GM19328 (cell line): ENCODE measurements around the gene ARL6IP1.
A peak's percentile ranks its signal among the peaks of the same experiment; 100 is the strongest.

Experiments
- ATAC-seq: cut with Tn5 transposase; IDR thresholded peaks from one replicate; pipeline ENCODE4 v1.9.1; 2021; ENCODE audit warnings: mild to moderate bottlenecking, moderate library complexity; ENCODE audit not compliant: unreplicated experiment

Gene ARL6IP1

DNA sequence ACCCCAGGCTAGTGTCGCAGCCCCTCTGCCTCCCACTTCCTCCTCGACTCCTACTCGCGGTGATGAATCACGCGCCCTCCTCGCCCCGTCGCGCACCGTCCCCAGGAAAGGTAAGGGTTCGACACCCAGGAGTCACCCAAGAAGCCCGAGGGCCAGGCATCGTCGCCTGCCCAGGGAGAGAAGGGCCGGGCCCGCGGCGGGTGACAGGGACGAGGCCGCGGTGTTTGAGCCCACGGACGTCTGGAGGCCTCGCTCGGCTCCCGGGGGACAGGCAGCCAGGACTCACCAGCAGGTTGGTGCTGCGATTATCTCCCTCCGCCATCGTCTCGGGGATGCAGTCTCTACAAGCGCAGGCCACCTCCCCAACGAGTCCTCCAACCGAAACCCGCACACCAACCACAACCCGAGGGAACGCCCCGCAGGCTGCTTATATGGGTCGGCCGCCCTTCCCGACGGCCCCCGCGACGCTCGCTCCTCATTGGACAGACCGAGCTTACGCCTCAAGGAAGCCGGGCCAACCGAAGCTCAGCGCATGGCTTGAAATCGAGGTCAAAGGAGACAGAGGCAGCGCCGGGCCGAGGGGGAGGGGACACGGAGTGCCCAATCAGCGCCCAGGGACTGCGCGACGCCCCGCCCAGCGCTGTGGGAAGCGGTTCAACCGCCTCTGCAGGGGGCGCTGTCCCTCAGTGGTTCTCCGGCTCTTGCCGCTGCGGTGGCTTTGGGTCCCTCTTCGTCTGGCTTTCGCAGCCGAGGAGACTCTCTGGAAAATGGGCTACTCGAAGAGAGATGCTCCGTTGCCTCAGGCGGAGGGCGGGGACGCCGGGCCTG lies at the start of gene ARL6IP1:
Gene ARL6IP1 (minus strand): TSS at position 405 of the 828 bp plus-strand sequence. CDS start 83 bp downstream, at position 322.
- peak; percentile 93 for ATAC-seq

DNA sequence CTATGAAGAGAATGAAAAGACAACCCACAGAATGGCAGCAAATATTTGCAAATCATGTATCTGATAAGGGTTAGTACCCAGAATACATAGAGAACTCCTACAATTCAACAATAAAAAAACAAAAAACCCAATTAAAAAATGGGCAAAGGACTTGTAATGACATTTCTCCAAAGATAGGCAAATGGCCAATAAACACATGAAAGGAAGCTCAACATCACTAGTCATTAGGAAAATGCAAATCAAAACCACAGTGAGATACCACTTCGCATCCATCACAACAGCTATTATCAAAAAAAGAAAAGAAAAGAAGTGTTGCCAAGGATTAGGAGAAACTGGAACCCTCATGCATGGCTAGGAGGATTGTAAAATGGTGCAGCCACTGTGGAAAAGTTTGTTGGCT lies 45.1 kb upstream of the ARL6IP1 start:
- ATAC-seq = no peak

DNA sequence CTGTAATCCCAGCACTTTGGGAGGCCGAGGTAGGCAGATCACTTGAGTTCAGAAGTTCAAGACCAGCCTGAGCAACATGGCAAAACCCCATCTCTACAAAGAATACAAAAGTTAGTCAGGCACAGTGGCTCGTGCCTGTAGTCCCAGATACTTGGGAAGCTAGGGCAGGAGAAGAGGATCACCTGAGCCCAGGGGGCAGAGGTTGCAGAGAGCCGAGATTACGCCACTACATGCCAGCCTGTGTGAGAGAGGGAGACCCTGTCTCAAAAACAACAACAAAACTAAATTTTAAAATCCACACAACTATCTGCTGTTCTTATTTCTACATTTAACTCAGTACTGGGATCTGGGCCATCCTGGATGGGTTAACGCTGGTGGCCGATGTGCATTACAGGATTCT lies 41.2 kb upstream of the ARL6IP1 start:
- no peak for ATAC-seq

DNA sequence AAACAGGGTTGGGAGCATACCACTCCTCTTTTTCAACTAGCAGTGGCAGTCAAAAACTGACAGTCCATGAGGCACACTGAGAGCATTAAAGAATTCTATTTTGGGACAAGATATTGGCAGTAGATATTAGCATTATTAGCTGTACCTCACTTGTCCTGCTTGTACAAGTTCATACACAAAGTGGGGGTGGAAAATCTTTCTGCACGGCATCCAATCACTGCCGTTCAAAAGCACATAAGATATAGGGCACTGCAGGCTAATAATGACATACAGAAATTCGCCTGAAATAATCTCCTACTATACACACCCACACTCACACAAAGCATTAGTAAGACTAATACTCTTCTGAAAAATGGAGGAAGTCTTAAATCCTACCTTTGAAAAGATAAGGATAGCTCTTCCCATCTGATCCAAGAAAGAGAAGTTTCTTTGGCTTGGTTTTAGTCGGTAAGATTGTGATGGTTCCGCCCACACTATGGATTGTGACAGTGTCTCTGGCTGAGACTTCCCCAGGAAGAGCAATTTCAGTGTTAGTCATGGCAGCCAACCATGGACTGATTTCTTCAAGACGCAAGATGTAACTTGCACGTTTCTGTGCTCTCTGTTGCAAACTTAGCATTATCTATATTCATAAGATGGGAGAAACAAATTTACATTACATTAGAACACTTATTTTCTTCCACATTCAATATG lies 40.6 kb upstream of the ARL6IP1 start:
- no peak for ATAC-seq

DNA sequence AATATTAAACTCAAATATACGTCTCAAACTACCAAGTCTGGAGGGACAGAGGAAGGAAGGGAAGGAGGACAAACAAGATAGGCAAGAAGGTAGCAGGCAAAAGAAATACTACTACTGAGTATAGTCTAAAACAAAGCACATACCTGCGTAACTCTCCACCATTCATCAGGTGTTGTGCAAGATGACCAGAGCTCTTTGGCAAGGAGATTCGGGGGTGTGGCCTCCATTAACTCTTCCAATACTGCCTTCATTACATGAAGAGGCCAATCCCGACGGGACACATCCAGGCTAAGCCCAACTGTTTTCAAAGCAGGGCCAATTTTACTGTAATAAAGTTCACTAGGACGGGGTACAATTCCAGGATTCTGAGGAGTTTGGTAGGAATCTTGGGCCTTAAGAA lies 38.2 kb upstream of the ARL6IP1 start:
- ATAC-seq = no peak

DNA sequence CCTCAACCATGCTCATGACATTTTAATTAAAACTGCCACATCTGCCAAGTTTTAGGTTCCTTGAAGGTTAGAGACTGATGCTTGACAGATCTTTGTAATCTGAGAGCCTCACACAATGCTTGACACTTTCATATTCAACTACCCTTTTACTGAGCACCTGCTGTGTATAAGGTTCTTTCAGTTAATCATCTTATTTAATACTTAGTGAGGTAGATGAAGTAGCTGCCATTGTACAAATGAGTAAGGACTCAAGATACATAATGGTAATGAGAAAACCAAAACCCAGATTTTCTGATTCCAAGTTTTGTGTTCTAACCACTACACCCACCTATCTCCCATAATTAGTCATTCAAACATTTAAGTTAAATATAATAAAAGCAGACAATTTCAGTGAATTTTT lies 35.4 kb upstream of the ARL6IP1 start:
- ATAC-seq = no peak

DNA sequence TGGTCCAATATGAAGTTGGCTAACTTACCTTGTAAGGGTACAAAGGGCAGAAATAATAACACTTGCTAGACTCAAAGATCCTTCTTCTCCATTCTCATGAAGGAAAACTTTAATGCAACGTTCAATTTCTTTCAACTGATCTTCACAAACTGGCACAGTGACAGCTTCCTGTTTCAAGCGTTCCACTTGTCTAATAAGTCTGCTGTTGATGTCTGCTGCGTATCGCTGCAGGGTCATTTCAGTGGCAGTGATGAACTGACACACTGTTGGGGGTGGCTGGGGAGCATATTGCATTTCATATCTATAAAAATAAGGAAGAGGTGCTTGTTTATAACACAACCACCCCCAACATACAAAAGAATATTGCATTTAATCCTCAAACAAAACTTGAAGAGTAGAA lies 33.5 kb upstream of the ARL6IP1 start:
- ATAC-seq = no peak

DNA sequence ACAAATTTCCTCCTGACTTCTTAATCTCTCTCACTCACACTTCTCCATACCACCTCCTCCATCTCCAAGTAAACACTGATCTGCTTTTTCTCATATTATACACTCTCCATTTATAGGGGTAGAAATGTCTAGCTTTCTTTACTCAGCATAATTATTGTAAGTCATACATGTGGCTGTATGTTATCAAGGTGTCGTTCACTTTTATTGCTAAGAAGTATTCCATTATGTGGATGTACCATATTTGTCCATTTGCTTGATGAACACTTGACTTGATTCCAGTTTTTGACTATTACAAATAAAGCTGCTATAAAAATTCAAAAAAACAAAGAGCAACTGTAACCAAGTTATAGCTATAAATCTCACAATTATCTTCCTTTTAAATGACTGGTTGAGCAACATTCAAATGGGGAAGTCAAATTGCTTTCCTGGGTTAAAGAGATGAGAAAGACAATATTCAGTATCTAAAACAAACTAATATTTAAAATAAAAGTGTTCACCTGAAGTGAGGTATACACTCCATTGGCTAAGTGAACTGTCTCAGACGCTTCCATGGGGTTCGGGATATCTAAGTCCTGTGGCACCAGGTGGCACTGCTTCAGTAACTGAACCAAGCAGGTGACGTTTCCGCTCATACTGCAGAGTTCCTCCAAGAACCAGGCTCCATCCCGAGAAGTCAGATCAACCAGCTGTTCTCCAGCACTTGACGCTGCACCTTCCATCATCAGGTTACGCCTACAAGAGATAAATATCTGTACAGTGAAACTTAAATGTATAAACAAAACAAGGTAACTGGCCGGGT lies 32.6 kb upstream of the ARL6IP1 start:
- no peak for ATAC-seq

DNA sequence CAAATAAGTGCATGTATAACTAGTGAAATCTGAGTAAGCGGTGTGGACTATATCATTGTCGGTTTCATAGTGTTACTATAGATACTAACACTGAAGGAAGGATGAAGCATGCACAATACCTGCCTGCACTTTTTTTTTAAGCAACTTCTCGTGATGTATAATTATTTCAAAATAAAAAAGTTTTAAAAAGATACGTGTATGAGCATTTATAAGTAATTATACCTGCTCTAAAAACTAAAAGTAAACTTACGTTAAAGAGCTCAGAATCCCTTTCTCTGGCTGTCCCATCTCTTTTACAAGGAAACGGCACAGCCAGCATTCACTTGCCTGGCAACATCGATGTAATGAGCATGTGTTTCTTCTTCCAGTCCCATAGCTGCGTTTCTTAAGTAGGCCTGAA lies 31.3 kb upstream of the ARL6IP1 start:
- ATAC-seq = no peak

DNA sequence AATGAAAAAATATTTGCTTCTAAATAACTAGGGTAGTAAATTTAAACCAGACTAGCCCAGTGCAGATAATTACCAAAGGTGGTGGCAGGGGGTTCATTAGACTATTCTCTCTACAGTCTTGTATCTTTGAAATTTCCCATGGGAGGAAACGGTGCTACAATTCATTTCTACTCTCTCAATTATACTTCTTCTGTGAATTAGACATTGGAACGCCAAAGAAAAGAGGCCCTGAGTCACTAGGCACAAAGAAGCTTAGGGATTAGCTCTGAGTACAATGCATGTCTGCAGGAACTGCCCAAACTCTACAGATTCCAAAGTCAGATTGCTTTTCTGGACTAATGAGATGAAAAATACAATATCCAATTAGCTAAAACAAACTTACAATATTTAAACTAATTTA lies 30.7 kb upstream of the ARL6IP1 start:
- no peak for ATAC-seq

DNA sequence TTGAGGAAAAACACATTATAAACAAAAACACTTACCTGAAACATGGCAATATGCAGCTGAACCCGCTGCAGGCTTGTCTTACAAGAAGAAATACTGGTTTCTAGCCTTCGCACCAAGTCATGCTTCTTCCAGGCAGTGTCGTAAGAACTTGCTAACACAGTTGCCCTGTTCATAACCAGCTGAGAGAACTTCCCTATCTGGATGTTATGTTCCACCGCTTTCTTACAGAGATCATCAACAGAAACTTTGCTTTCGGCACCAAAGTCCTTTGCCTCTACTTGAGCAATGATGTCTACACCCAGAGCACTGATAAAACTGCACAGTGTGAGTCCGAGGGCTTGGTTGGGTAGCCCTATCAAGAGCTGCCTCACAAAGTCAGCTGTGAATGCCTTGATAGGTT lies 27.9 kb upstream of the ARL6IP1 start:
- no peak for ATAC-seq

DNA sequence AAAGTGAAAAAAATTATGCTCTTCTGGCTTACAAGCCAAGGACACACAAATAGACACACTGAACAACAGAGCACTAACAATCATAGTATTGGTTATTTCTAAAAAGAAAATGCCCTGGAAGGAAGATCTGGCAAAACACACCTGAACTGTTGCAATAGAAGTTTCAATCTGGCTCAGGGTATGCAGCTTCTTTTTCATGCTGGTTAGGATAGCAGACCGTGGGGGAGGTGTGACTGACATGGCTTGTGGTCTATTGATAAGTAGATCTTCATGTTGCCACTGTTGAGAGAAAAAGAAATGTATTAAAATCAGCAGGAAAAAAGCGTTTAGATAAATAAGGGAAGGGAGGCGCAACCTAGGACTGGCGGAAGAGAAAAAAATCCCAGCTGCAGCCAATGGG lies 26.5 kb upstream of the ARL6IP1 start:
- ATAC-seq = no peak

DNA sequence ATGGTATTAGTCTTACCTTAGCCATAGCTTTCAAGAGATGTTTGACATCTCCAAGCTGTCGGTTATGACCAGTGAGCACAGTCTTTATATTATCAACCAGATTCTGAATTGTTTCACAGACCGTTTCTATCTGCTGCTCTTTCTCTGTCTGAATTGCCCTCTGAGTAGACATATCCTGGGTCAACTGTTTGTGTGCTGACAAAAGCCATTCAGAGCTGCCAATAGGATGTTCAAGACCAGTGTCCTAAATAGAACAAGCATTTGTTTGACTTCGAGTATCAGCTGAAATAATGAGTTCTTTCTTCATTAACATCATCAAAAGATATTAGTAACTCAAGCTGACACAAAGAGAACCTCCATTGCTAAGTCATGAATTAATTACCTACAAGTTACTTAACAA lies 14.9 kb upstream of the ARL6IP1 start:
- no peak for ATAC-seq

DNA sequence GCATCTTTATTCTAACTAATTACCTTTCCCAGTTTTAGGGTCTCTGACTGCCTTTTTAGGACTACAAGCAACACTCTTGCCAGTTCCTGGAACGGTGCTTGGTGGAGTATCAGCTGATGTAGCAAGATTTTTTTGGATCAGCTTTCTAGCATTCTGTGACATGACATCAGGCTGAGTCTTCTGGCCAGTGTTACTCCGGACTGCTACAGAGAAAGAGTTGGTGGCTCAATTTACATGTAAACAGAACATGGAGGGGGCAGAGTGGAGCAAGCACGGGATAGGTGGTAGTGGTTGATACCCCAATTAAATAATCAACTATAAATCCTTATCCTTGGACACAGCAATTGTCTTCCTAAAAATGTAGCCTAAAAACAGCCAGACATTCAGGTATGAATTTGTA lies 10.6 kb upstream of the ARL6IP1 start:
- no peak for ATAC-seq

DNA sequence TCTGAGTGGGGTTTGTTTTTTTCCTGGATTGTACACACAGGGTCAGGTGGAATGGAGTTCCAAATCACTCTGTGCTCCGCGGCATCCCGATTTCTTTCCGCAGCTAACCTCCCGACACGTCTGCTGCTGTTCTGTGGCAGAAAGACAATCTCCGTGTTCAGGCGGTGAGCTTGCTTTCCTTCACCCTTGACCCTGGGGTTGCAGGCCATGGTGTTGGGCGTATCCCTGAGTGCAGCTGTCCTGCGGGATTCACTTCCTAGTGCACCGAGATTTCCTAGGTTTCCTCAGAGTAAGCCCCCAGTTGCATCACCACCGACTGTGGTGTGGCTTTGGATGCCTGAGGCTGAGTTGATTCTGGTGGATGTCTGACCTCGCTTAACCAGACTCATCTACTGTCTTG lies 7.8 kb upstream of the ARL6IP1 start:
- ATAC-seq = no peak

DNA sequence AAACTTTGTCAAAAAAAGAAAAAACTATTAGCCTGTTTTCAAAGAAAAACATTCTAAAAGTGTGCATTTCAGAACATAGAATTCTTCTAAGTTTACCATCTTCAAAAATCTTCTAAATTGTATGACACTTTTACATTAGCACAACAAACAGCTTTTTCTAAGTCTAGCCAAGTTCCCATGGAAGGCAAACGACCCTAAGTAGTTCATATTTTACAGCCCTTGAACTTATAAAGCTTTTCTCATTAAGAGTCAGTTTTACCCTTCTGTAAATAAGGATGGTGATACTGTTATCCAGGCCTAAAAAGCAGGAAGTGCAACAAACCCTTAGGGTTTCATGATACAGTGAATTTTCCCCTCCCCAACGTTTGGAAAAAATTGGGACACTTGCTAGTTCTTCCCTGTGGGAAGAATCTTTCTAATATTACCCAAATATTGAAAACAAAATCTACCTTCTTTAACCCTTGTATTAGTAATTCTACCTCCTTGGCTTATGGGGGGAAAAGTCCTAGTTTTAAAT lies 4.0 kb upstream of the ARL6IP1 start:
- ATAC-seq = no peak

DNA sequence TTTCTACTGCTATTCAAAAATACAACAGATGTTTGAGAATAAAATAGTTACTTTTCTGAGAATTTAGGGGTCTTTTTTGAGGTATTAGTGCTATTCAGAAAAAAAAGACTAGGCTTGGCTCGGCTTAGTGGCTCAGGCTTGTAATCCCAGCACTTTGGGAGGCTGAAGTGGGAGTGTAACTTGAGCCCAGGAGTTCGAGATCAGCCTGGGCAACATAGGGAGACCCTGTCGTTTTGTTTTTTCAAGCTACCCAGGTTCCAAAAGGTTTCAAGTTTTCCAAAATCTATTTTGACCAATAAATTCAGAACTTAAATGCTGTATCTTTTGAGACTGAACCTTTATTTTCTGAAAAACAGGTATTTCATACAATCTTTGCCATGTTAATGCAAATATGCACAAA lies 3.2 kb upstream of the ARL6IP1 start:
- no peak for ATAC-seq

DNA sequence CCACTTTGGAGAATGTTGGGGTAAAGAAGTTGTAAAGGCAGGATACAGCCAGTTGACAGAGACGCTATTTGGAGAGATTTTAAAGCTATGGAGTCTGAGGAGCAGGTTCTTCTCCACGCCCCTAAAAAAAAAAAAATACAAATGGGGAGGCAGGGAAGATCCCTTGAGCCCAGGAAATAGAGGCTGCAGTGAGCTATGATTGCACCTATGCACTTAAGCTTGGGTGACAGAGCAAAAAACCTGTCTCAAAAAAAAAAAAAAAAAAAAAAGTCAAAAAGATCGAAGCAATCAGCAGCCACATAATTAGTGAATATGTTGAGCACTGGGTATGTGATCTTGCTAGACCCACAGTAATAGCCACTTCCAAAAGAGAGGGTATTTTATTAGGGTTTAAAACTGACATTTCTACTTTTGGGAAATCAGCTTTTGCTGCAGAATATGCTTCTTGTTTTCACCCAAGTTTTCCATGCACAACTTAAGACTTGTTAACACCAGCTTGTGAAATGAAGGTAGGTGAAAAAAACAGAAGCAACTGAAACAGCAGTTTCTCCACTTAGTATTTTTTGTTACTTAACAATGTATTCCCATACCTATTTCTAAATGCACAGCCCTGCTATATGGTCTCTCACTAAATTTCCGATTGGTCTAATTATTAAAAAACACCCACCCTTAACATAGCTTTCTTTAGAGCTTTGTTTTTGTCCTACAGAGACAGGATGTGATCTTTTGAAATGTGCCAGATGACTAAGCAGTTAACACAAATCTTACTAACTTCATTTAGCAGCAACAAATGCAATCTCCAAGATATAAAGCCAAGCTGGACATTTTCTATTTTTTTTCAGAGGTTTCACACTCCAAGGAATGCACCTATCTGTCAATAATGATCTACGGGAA lies 2.5 kb upstream of the ARL6IP1 start:
- no peak for ATAC-seq

DNA sequence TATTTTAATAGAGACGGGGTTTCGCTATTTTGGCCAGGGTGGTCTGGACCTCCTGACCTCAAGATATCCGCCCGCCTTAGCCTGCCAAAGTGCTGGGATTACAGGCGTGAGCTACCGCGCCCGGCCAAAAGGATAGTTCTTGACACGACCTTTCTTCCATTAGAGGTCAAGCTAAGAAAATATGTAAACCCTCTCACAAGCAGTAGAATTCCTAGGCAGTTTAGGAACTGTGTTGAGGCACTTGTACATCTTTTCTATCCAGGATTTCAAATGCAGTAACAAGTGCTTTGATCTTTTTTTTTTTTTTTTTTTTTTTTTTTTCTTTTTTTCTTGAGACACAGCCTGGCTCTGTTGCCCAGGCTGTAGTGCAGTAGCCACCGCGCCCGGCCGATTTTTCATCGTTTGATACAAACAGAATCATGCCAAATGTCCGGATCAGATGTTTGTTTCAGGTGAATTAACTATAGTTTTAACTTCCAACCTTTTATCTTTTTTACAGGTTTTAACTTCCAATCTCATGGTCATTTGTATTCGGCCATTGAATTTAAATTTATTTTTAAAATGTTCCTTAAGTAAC lies 1.5 kb upstream of the ARL6IP1 start:
- no peak for ATAC-seq

DNA sequence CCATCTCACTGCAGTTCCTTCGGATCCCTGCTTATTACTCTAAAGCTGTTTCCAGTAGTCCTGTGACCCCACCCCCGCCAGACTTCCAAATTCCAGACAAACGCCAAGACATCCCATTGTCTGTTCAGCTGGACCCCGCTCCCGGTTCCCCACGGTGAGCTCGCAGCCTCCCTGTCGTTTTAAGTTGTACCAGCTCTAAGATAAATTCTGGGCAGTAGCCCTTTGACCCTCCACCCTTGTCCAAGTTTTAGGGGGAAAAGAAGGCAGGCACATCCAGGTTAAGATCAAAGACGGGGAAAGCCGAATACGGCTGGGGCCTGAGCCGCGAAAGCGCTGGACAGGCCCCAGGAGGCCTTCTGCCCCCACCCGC lies 589 bp downstream of the ARL6IP1 start:
- ATAC-seq = no peak
